GM19372 (cell line): ENCODE data around the gene CRELD2.
A peak's percentile ranks its signal among the peaks of the same experiment; 100 is the strongest.

Source experiments
- ATAC-seq: cut with Tn5 transposase; IDR thresholded peaks from one replicate; pipeline ENCODE4 v1.9.1; 2021; ENCODE audit warnings: mild to moderate bottlenecking, low read depth, moderate library complexity; ENCODE audit not compliant: unreplicated experiment

CRELD2 gene

GRCh38 chr22:49954354-49954753 is 35.9 kb downstream of the CRELD2 start:
- ATAC-seq: no peak

DNA sequence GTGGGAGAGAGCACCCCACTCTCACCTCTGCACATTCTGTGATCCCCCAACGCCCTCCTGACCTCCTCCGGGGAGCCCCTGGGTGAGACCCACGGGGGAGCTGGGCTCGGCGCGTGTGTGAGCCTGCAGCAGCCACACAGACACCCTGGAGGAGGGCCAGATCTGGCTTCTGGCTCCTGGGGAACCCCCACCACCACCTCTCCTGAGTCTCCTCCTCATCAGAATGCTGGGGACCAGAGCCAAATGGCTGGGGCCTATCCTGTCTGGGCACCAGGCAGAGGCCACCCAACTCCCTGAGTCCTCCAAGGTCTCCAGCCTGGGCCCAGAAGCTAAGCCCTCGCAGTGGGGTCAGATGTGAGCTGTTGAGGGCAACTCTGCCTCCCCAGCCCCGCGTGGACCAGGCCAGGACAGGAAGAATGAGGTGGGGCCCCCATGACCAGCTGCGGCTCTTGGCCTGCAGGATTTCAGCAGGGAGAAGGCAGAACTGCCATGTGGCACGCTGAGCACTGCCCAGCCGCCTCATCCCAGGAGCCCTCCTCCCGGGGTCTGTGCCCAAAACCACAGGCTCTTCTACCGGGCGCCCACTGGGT is 36.7 kb downstream of the CRELD2 start:
- ATAC-seq: no peak

DNA sequence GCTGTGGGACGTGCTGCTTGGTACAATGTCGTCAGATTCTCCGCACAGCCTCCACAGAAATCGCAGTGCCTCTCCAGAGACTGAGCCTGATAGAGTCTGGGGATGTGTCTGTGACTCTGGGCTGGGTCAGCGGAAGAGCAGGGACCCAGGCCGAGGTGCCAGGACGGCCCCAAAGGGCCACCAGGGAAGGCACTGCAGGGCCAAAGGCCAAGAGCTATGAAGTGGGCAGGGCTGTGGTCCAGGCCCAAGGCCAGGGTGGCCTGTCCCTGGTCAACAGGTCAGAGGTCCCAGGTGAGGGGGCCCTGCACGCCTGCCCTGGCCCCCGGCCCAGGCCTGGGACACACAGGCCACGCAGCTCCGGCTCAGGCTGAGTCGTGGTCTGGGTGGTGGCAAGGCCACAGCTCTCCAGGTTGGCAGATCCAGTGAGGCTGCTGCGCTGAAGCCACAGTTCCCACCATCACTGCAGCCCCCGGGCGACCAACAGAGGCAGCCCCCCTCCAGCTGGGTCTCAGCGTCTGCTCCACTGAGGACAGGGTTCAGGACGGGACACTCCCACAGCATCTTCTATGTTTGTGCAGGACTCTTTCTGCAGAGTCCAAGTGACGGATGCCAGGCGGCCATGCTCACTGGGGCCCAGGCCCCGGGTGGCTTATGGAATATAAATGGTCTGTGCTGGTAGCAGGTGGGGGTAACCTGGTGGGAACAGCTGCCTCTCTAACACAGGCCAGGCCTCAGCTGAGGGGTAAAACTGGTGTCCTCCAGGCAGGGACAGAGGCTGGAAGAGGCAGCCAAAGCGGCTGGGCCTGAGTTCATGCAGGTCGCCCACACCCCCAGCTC is 37.4 kb downstream of the CRELD2 start:
- ATAC-seq: no peak

GRCh38 chr22:49956418-49956770 is 38.0 kb downstream of the CRELD2 start:
- ATAC-seq: no peak

DNA sequence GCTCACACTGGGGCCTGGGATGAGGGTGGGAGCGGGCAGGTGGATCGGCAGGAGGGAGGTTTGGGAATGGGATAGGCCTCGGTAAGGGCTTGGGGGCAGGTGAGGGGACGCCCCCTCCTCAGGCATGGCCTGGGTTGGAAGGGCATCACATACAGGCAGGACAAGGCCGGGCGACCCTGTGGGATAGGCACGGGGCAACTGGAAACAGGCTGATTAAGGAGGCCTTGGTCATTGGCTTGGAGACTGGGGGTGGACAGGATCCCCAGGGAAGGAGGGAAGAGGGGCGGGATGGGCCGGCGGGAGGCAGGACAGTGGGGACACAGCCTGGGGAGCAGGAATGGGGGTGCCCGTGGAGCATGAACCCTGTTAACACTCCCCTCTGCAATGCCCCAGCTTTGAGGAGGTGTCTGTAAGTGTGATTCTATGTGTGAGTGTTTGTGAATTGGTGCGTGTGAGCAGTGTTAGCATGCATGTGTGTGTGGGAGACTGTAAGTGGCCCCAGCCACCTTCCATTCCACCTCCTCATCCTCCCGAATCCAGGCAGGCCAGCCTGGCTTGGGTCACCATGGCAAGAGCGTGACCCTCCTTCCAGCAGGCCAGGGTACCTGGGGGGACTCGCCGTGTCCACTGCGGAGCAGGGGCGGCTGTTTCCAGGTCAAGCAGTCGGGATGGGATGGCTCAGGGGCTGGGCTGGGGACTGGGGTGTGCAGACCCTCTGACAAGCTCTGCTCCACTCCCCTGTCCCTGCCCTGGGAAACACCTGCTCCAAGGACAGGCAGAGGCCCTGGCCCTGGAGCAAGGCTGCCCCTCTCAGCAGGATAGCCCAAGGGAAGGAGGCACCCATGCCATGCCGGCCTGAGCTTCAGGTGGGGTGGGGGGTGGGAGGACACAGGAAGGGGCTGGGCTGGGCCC is 38.7 kb downstream of the CRELD2 start:
- no peak for ATAC-seq

DNA sequence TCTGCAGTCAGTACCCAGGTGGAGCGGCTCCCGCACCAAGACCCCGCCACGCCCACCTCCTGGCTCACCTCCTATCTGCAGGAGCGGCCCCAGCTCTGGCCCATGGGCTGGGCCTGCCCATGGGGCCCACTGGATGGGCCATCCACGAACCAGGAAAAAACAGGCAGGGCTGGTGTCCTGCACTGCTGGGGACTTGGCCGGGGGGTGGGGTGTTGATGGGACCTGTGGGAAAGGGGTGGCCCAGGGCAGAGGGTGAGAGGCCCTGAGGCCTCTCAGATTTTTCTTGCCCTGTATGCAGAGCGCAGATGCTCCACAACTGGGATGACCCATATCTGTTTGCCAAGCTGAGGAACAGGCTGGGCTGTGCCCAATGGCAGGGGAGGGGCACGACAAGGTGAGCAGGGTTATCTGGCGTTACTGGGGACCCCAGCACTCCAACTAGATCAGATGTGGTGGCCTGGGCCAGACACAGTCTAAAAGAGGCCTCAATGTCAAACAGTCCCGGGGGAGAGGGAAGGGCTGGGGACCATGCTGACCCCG is 39.5 kb downstream of the CRELD2 start:
- no peak for ATAC-seq

- no peak for ATAC-seq
Measured at GRCh38 chr22:49958366-49958921, 40.0 kb downstream of the CRELD2 start.

GRCh38 chr22:49958931-49959781 is 40.7 kb downstream of the CRELD2 start:
- no peak for ATAC-seq

GRCh38 chr22:49959782-49960158 is 41.3 kb downstream of the CRELD2 start:
- no peak for ATAC-seq

DNA sequence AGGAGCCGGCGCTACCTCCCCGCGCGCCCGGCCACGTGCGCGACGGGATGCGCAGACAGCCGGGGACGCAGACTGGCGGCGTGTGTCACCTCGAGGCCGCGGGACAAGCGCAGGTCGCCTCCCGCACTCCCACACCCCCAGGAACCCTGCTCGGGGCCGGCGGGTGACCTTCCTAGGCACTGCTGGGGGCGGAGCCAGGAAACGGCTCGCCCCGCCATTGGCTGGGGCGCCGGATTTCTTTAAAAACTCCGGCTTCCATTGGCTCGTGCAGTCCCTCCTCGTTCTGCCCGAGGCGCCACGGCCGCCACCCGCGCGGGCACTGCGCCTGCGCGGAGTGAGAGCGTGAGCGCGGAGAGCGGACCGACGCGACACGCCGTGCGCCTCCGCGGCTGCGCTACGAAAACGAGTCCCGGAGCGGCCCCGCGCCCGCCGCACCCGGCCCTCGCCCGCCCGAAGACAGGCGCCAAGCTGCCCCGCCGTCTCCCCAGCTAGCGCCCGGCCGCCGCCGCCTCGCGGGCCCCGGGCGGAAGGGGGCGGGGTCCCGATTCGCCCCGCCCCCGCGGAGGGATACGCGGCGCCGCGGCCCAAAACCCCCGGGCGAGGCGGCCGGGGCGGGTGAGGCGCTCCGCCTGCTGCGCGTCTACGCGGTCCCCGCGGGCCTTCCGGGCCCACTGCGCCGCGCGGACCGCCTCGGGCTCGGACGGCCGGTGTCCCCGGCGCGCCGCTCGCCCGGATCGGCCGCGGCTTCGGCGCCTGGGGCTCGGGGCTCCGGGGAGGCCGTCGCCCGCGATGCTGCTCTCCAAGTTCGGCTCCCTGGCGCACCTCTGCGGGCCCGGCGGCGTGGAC is 41.9 kb downstream of the CRELD2 start, which contains the start of gene PIM3:
Gene PIM3, plus strand, starts transcription at position 614 of the 846 bp plus-strand sequence. Its CDS starts 176 bp downstream, at position 790.
- ATAC-seq: peak; percentile 59

- peak; percentile 0 for ATAC-seq
Measured at GRCh38 chr22:49961005-49961600, 42.7 kb downstream of the CRELD2 start.

DNA sequence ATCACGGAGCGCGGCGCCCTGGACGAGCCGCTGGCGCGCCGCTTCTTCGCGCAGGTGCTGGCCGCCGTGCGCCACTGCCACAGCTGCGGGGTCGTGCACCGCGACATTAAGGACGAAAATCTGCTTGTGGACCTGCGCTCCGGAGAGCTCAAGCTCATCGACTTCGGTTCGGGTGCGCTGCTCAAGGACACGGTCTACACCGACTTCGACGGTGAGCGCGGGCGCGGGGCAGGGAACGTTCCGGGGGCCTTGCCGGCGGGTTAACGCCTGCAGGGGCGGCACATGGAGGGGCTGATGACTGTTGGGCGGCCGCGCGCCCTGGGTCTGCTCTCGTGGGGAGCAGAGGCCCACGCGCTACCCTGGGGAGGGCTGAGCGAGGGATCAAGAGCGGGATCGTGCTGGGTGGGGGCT is 43.2 kb downstream of the CRELD2 start:
- no peak for ATAC-seq

- no peak for ATAC-seq
Measured at GRCh38 chr22:49962012-49962750, 43.7 kb downstream of the CRELD2 start.

DNA sequence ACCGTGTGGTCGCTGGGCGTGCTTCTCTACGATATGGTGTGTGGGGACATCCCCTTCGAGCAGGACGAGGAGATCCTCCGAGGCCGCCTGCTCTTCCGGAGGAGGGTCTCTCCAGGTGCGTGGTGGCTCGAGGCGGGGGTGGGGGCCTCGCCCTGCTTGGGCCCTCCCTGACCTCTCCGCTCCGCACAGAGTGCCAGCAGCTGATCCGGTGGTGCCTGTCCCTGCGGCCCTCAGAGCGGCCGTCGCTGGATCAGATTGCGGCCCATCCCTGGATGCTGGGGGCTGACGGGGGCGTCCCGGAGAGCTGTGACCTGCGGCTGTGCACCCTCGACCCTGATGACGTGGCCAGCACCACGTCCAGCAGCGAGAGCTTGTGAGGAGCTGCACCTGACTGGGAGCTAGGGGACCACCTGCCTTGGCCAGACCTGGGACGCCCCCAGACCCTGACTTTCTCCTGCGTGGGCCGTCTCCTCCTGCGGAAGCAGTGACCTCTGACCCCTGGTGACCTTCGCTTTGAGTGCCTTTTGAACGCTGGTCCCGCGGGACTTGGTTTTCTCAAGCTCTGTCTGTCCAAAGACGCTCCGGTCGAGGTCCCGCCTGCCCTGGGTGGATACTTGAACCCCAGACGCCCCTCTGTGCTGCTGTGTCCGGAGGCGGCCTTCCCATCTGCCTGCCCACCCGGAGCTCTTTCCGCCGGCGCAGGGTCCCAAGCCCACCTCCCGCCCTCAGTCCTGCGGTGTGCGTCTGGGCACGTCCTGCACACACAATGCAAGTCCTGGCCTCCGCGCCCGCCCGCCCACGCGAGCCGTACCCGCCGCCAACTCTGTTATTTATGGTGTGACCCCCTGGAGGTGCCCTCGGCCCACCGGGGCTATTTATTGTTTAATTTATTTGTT is 44.6 kb downstream of the CRELD2 start:
- no peak for ATAC-seq

DNA sequence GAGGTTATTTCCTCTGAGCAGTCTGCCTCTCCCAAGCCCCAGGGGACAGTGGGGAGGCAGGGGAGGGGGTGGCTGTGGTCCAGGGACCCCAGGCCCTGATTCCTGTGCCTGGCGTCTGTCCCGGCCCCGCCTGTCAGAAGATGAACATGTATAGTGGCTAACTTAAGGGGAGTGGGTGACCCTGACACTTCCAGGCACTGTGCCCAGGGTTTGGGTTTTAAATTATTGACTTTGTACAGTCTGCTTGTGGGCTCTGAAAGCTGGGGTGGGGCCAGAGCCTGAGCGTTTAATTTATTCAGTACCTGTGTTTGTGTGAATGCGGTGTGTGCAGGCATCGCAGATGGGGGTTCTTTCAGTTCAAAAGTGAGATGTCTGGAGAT is 45.2 kb downstream of the CRELD2 start:
- ATAC-seq: no peak

GRCh38 chr22:49964136-49965090 is 46.0 kb downstream of the CRELD2 start:
- no peak for ATAC-seq
